SU-DHL-6 (cell line): ENCODE measurements around the gene ORC1.

ENCODE experiments used
- EZH2phosphoT487 ChIP-seq: fragments of 200-600 bp; sonication (generic), shearing (Covaris generic); conservative IDR thresholded peaks from 2 replicates; pipeline ENCODE4 v1.6.1; 2018; ENCODE audit warnings: mild to moderate bottlenecking, antibody characterized with exemption, low read length, moderate library complexity, mixed read lengths
- TF ChIP-seq, protein P1 (sequence below): fragments of 200-600 bp; sonication (generic); IDR thresholded peaks from one replicate; pipeline ENCODE4 v1.5.1; 2017; ENCODE audit warnings: antibody characterized with exemption, mild to moderate bottlenecking, low read length, moderate library complexity; ENCODE audit not compliant: insufficient read depth, poor library complexity, severe bottlenecking

DNA sequence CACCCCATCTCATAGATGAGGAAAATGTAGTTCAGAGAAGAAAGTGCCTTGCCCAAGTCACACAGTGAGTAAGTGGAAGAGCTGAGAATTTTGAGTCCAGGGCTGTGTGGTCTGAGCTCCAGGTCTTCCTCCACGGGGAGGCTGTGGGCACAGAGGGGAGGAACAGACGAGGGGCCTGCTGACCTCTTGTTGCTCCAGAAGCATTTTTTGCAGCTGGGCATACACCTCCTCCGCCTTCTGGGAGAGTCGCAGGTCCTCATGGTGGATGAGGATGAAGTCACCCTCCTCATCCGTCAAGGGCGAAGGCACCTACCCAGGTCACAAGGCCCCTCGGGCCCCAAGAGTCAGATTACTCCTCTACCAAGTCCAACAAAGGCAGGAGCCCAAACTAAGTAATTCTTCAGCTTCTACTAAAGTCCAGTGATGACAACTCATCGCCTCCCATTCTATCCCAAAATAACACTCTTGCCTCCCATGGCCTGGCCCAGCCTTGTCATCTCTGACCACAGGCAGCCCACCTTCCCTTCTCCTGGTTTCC is 47.3 kb downstream of the ORC1 start:
- TF ChIP-seq, protein P1, sequence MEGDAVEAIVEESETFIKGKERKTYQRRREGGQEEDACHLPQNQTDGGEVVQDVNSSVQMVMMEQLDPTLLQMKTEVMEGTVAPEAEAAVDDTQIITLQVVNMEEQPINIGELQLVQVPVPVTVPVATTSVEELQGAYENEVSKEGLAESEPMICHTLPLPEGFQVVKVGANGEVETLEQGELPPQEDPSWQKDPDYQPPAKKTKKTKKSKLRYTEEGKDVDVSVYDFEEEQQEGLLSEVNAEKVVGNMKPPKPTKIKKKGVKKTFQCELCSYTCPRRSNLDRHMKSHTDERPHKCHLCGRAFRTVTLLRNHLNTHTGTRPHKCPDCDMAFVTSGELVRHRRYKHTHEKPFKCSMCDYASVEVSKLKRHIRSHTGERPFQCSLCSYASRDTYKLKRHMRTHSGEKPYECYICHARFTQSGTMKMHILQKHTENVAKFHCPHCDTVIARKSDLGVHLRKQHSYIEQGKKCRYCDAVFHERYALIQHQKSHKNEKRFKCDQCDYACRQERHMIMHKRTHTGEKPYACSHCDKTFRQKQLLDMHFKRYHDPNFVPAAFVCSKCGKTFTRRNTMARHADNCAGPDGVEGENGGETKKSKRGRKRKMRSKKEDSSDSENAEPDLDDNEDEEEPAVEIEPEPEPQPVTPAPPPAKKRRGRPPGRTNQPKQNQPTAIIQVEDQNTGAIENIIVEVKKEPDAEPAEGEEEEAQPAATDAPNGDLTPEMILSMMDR: no peak
- TF ChIP-seq EZH2phosphoT487: no peak
